Measurements from ENCODE around the gene MAN1C1.

Gene MAN1C1

GRCh38 chr1:25802915-25803314, 186.3 kb downstream of the MAN1C1 start:
- Histone ChIP-seq H4K20me1 (ENCODE audit: insufficient read depth, low read length) (peaks cover 4% of the 10 kb centered on the region), H3K9ac (ENCODE audit: low read depth, low read length) (no peak overlapping the region), H3K79me2 (ENCODE audit: insufficient read depth, low read length) (no peaks in the 10 kb centered on the region), H3K27ac (ENCODE audit: low read length) (no peak overlapping the region), H3K4me1 (ENCODE audit: insufficient read depth, low read length) (peaks cover 16% of the 10 kb centered on the region), H2AFZ (ENCODE audit: low read depth, low read length) (no peak overlapping the region), H3K9me3 (ENCODE audit: insufficient read depth, low read length, severe bottlenecking) (no peaks in the 10 kb centered on the region), H3K4me3 (ENCODE audit: low read depth in 1 of 2, low read length in 2 of 2) (no peak overlapping the region), H3K4me2 (ENCODE audit: insufficient read depth, low read length) (no peak overlapping the region), H3K36me3 (ENCODE audit: insufficient read depth, low read length) (no peaks in the 10 kb centered on the region), H3K27me3 (ENCODE audit: insufficient read depth, low read length, poor library complexity) (peaks cover 20% of the 10 kb centered on the region)
- TF ChIP-seq, protein P1, sequence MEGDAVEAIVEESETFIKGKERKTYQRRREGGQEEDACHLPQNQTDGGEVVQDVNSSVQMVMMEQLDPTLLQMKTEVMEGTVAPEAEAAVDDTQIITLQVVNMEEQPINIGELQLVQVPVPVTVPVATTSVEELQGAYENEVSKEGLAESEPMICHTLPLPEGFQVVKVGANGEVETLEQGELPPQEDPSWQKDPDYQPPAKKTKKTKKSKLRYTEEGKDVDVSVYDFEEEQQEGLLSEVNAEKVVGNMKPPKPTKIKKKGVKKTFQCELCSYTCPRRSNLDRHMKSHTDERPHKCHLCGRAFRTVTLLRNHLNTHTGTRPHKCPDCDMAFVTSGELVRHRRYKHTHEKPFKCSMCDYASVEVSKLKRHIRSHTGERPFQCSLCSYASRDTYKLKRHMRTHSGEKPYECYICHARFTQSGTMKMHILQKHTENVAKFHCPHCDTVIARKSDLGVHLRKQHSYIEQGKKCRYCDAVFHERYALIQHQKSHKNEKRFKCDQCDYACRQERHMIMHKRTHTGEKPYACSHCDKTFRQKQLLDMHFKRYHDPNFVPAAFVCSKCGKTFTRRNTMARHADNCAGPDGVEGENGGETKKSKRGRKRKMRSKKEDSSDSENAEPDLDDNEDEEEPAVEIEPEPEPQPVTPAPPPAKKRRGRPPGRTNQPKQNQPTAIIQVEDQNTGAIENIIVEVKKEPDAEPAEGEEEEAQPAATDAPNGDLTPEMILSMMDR (IDR thresholded peaks at IDR 0.05; ENCODE audit: borderline replicate concordance, extremely low read depth, low read length, poor library complexity, severe bottlenecking) = no peak
- no peak for TF ChIP-seq EZH2 (IDR thresholded peaks at IDR 0.05; ENCODE audit: borderline replicate concordance, low read depth, low read length, severe bottlenecking)
- ATAC-seq (ENCODE audit: insufficient read depth, low read depth) (no peak), DNase-seq (no peak)

- no peak overlapping the region for H3K27ac ChIP-seq (ENCODE audit: low read length)
- no peak overlapping the region for H2AFZ ChIP-seq (ENCODE audit: low read depth, low read length)
- no peak overlapping the region for H3K9ac ChIP-seq (ENCODE audit: low read depth, low read length)
- H3K36me3 ChIP-seq (ENCODE audit: insufficient read depth, low read length) = no peaks in the 10 kb centered on the region
- H3K4me2 ChIP-seq (ENCODE audit: insufficient read depth, low read length) = no peak overlapping the region
- H3K27me3 ChIP-seq (ENCODE audit: insufficient read depth, low read length, poor library complexity) = peaks cover 20% of the 10 kb centered on the region
- DNase-seq = no peak
- no peak overlapping the region for H3K4me3 ChIP-seq (ENCODE audit: low read depth in 1 of 2, low read length in 2 of 2)
- H4K20me1 ChIP-seq (ENCODE audit: insufficient read depth, low read length) = peaks cover 4% of the 10 kb centered on the region
- no peak for TF ChIP-seq EZH2 (IDR thresholded peaks at IDR 0.05; ENCODE audit: borderline replicate concordance, low read depth, low read length, severe bottlenecking)
- TF ChIP-seq, protein P1 (IDR thresholded peaks at IDR 0.05; ENCODE audit: borderline replicate concordance, extremely low read depth, low read length, poor library complexity, severe bottlenecking) = no peak
- H3K4me1 ChIP-seq (ENCODE audit: insufficient read depth, low read length) = peaks cover 16% of the 10 kb centered on the region
- no peak for ATAC-seq (ENCODE audit: insufficient read depth, low read depth)
- no peaks in the 10 kb centered on the region for H3K9me3 ChIP-seq (ENCODE audit: insufficient read depth, low read length, severe bottlenecking)
- no peaks in the 10 kb centered on the region for H3K79me2 ChIP-seq (ENCODE audit: insufficient read depth, low read length)
Observed at GRCh38 chr1:25803368-25803767, 186.8 kb downstream of the MAN1C1 start.

GRCh38 chr1:25804244-25804963, 187.8 kb downstream of the MAN1C1 start:
- no peak for ATAC-seq (ENCODE audit: insufficient read depth, low read depth)
- H3K9me3 ChIP-seq (ENCODE audit: insufficient read depth, low read length, severe bottlenecking) = no peaks in the 10 kb centered on the region
- no peak for DNase-seq
- H4K20me1 ChIP-seq (ENCODE audit: insufficient read depth, low read length) = peaks cover 6% of the 10 kb centered on the region
- peaks cover 17% of the 10 kb centered on the region for H3K27me3 ChIP-seq (ENCODE audit: insufficient read depth, low read length, poor library complexity)
- H2AFZ ChIP-seq (ENCODE audit: low read depth, low read length) = no peak overlapping the region
- no peak overlapping the region for H3K4me3 ChIP-seq (ENCODE audit: low read depth in 1 of 2, low read length in 2 of 2)
- no peak overlapping the region for H3K27ac ChIP-seq (ENCODE audit: low read length)
- no peaks in the 10 kb centered on the region for H3K36me3 ChIP-seq (ENCODE audit: insufficient read depth, low read length)
- no peak for TF ChIP-seq EZH2 (IDR thresholded peaks at IDR 0.05; ENCODE audit: borderline replicate concordance, low read depth, low read length, severe bottlenecking)
- TF ChIP-seq, protein P1 (IDR thresholded peaks at IDR 0.05; ENCODE audit: borderline replicate concordance, extremely low read depth, low read length, poor library complexity, severe bottlenecking) = no peak
- no peaks in the 10 kb centered on the region for H3K79me2 ChIP-seq (ENCODE audit: insufficient read depth, low read length)
- no peak overlapping the region for H3K9ac ChIP-seq (ENCODE audit: low read depth, low read length)
- H3K4me1 ChIP-seq (ENCODE audit: insufficient read depth, low read length) = peaks cover 13% of the 10 kb centered on the region
- H3K4me2 ChIP-seq (ENCODE audit: insufficient read depth, low read length) = no peak overlapping the region
